ENCODE data around the gene LRRC72. TPM values are rescaled to one million over a fixed set of nuclear protein-coding genes. Genes with fewer than 3 reads are reported as not detected.

Gene LRRC72
- total and polyA plus RNA-seq, 9 of the 15 experiments (the other 6 are each of a cell fraction or from before 2014, with no cell fraction given): 0.10 TPM; not detected in 8

DNA sequence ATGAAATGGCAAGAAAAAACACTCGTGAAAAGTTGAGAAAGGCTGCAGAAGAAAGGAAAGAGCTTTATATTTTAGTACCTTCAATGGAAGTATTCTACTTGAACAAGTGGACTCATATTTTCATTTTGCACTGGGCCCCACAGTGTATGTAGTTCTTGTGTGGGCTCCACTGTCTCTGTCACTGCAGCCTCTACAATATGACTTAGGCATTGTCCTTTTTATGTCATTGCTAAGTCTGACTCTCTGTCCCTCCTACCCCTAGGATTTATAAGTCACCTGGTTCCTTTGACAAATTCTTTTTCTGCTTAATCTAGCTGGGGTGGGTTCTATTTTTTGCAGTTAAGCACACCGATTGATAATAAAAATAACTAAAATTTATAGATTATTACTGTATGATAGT lies 33.4 kb upstream of the LRRC72 start (continued):
- TF ChIP-seq, protein P1, sequence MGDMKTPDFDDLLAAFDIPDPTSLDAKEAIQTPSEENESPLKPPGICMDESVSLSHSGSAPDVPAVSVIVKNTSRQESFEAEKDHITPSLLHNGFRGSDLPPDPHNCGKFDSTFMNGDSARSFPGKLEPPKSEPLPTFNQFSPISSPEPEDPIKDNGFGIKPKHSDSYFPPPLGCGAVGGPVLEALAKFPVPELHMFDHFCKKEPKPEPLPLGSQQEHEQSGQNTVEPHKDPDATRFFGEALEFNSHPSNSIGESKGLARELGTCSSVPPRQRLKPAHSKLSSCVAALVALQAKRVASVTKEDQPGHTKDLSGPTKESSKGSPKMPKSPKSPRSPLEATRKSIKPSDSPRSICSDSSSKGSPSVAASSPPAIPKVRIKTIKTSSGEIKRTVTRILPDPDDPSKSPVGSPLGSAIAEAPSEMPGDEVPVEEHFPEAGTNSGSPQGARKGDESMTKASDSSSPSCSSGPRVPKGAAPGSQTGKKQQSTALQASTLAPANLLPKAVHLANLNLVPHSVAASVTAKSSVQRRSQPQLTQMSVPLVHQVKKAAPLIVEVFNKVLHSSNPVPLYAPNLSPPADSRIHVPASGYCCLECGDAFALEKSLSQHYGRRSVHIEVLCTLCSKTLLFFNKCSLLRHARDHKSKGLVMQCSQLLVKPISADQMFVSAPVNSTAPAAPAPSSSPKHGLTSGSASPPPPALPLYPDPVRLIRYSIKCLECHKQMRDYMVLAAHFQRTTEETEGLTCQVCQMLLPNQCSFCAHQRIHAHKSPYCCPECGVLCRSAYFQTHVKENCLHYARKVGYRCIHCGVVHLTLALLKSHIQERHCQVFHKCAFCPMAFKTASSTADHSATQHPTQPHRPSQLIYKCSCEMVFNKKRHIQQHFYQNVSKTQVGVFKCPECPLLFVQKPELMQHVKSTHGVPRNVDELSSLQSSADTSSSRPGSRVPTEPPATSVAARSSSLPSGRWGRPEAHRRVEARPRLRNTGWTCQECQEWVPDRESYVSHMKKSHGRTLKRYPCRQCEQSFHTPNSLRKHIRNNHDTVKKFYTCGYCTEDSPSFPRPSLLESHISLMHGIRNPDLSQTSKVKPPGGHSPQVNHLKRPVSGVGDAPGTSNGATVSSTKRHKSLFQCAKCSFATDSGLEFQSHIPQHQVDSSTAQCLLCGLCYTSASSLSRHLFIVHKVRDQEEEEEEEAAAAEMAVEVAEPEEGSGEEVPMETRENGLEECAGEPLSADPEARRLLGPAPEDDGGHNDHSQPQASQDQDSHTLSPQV (IDR thresholded peaks at IDR 0.05): no peak
- TF ChIP-seq ILK (tag; IDR thresholded peaks at IDR 0.05; ENCODE audit: borderline replicate concordance, low read depth) (no peak), ZFP36 (IDR thresholded peaks at IDR 0.05; ENCODE audit: low read depth, low read length, partially characterized antibody) (no peak), KLF6 (CRISPR knock-in tag; IDR thresholded peaks at IDR 0.05; ENCODE audit: borderline replicate concordance) (peak; percentile 52; the same call in 1 of the 2 replicates), WHSC1 (IDR thresholded peaks at IDR 0.05; ENCODE audit: low read length) (no peak), FOXA3 (CRISPR knock-in tag; conservative IDR thresholded peaks at IDR 0.05 in 1 of 2, IDR thresholded peaks at IDR 0.05 in 1 of 2) (no peak), PCBP1 (IDR thresholded peaks at IDR 0.05; ENCODE audit: low read depth, low read length, poor library complexity, severe bottlenecking) (no peak), ZNF12 (CRISPR knock-in tag; IDR thresholded peaks at IDR 0.05) (no peak), E2F3 (CRISPR knock-in tag; IDR thresholded peaks at IDR 0.05) (no peak), TEAD2 (tag; IDR thresholded peaks at IDR 0.05) (no peak), TCFL5 (CRISPR knock-in tag; conservative IDR thresholded peaks at IDR 0.05) (peak; percentile 73; the same call in 1 of the 2 replicates)
- TF ChIP-seq, protein P2, sequence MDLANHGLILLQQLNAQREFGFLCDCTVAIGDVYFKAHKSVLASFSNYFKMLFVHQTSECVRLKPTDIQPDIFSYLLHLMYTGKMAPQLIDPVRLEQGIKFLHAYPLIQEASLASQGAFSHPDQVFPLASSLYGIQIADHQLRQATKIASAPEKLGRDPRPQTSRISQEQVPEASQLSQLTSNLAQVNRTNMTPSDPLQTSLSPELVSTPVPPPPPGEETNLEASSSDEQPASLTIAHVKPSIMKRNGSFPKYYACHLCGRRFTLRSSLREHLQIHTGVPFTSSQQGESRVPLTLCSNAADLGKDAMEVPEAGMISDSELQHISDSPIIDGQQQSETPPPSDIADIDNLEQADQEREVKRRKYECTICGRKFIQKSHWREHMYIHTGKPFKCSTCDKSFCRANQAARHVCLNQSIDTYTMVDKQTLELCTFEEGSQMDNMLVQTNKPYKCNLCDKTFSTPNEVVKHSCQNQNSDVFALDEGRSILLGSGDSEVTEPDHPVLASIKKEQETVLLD (IDR thresholded peaks at IDR 0.05): no peak
- TF ChIP-seq, protein P3, sequence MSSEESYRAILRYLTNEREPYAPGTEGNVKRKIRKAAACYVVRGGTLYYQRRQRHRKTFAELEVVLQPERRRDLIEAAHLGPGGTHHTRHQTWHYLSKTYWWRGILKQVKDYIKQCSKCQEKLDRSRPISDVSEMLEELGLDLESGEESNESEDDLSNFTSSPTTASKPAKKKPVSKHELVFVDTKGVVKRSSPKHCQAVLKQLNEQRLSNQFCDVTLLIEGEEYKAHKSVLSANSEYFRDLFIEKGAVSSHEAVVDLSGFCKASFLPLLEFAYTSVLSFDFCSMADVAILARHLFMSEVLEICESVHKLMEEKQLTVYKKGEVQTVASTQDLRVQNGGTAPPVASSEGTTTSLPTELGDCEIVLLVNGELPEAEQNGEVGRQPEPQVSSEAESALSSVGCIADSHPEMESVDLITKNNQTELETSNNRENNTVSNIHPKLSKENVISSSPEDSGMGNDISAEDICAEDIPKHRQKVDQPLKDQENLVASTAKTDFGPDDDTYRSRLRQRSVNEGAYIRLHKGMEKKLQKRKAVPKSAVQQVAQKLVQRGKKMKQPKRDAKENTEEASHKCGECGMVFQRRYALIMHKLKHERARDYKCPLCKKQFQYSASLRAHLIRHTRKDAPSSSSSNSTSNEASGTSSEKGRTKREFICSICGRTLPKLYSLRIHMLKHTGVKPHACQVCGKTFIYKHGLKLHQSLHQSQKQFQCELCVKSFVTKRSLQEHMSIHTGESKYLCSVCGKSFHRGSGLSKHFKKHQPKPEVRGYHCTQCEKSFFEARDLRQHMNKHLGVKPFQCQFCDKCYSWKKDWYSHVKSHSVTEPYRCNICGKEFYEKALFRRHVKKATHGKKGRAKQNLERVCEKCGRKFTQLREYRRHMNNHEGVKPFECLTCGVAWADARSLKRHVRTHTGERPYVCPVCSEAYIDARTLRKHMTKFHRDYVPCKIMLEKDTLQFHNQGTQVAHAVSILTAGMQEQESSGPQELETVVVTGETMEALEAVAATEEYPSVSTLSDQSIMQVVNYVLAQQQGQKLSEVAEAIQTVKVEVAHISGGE (CRISPR knock-in tag; IDR thresholded peaks at IDR 0.05): no peak
- TF ChIP-seq, protein P4, sequence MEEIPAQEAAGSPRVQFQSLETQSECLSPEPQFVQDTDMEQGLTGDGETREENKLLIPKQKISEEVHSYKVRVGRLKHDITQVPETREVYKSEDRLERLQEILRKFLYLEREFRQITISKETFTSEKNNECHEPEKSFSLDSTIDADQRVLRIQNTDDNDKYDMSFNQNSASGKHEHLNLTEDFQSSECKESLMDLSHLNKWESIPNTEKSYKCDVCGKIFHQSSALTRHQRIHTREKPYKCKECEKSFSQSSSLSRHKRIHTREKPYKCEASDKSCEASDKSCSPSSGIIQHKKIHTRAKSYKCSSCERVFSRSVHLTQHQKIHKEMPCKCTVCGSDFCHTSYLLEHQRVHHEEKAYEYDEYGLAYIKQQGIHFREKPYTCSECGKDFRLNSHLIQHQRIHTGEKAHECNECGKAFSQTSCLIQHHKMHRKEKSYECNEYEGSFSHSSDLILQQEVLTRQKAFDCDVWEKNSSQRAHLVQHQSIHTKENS (CRISPR knock-in tag; IDR thresholded peaks at IDR 0.05): no peak
- TF ChIP-seq, protein P5, sequence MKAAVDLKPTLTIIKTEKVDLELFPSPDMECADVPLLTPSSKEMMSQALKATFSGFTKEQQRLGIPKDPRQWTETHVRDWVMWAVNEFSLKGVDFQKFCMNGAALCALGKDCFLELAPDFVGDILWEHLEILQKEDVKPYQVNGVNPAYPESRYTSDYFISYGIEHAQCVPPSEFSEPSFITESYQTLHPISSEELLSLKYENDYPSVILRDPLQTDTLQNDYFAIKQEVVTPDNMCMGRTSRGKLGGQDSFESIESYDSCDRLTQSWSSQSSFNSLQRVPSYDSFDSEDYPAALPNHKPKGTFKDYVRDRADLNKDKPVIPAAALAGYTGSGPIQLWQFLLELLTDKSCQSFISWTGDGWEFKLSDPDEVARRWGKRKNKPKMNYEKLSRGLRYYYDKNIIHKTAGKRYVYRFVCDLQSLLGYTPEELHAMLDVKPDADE (conservative IDR thresholded peaks at IDR 0.05; ENCODE audit: control insufficient read depth, low read depth, low read length): no peak
